PFSK-1 (cell line): ENCODE results near the gene JMY.

Source experiments
- FOXP2 ChIP-seq: optimal IDR thresholded peaks from 2 replicates; pipeline ENCODE3; 2011; ENCODE audit warnings: borderline replicate concordance, control low read depth, inconsistent platforms; ENCODE audit not compliant: insufficient read depth; ENCODE audit errors: extremely low read length, extremely low read depth
- POLR2AphosphoS5 ChIP-seq: IDR thresholded peaks from 2 replicates; pipeline ENCODE4 v1.6.1; 2012; ENCODE audit warnings: low read depth, mild to moderate bottlenecking, control low read depth, low read length, moderate library complexity
- REST ChIP-seq, 2 experiments: IDR thresholded peaks; 2 replicates each; pipeline versions ENCODE4 v1.6.1 to v1.8.0; 2011 to 2012; ENCODE audit warnings: low read depth in 2 of 2, low read length in 2 of 2, control low read depth in 1 of 2, inconsistent platforms in 1 of 2, mild to moderate bottlenecking in 1 of 2, moderate library complexity in 1 of 2; ENCODE audit not compliant: insufficient read depth in 1 of 2
- SIN3A ChIP-seq: IDR thresholded peaks from 2 replicates; pipeline ENCODE4 v1.6.1; 2012; ENCODE audit warnings: mild to moderate bottlenecking, low read length, moderate library complexity, borderline replicate concordance; ENCODE audit not compliant: insufficient read depth
- TAF1 ChIP-seq: IDR thresholded peaks from 2 replicates; pipeline ENCODE4 v1.6.1; 2012; ENCODE audit warnings: low read length, control low read depth, borderline replicate concordance; ENCODE audit not compliant: insufficient read depth

Gene JMY

GRCh38 chr5:79206541-79206940 is 29.4 kb upstream of the JMY start:
- no peak for TF ChIP-seq POLR2AphosphoS5
- TF ChIP-seq FOXP2, result no peak
- TF ChIP-seq TAF1, result no peak
- TF ChIP-seq REST (IDR thresholded peaks at IDR 0.05; ENCODE audit: insufficient read depth in 1 of 2, low read depth in 2 of 2, low read length in 2 of 2), result no peak
- no peak for TF ChIP-seq SIN3A

GRCh38 chr5:79209505-79209904 is 26.4 kb upstream of the JMY start:
- TF ChIP-seq FOXP2, result no peak
- TF ChIP-seq REST (IDR thresholded peaks at IDR 0.05; ENCODE audit: insufficient read depth in 1 of 2, low read depth in 2 of 2, low read length in 2 of 2), result no peak
- TF ChIP-seq POLR2AphosphoS5, result no peak
- no peak for TF ChIP-seq TAF1
- TF ChIP-seq SIN3A, result no peak

- TF ChIP-seq REST (IDR thresholded peaks at IDR 0.05; ENCODE audit: insufficient read depth in 1 of 2, low read depth in 2 of 2, low read length in 2 of 2) (no peak), POLR2AphosphoS5 (no peak), SIN3A (no peak), FOXP2 (no peak), TAF1 (no peak)
These were observed 11.5 kb upstream of the JMY start for GRCh38 chr5:79224286-79224984.

- no peak for TF ChIP-seq SIN3A
- TF ChIP-seq TAF1, result no peak
- TF ChIP-seq FOXP2, result no peak
- TF ChIP-seq REST (IDR thresholded peaks at IDR 0.05; ENCODE audit: insufficient read depth in 1 of 2, low read depth in 2 of 2, low read length in 2 of 2), result no peak
- no peak for TF ChIP-seq POLR2AphosphoS5
These were observed 10.9 kb upstream of the JMY start for GRCh38 chr5:79225026-79225425.

GRCh38 chr5:79225441-79225840 is 10.5 kb upstream of the JMY start:
- TF ChIP-seq FOXP2 (no peak), TAF1 (no peak), REST (IDR thresholded peaks at IDR 0.05; ENCODE audit: insufficient read depth in 1 of 2, low read depth in 2 of 2, low read length in 2 of 2) (no peak), POLR2AphosphoS5 (no peak), SIN3A (no peak)
